TTC549 (cell line): ENCODE measurements around the gene PLCG2.
"Not testable (repeated sequence)": the region's sequence is repeated elsewhere in the genome, so short reads cannot be mapped to it uniquely, and the experiment has no call there.

ENCODE experiments used
- FAIRE-seq: peaks from 2 replicates; lab custom pipeline; 2012; peaks lifted over from hg19 to GRCh38; lab: Jason Lieb, UNC

The PLCG2 gene

GRCh38 chr16:81942007-81942601, 163.0 kb downstream of the PLCG2 start:
- no peak for FAIRE-seq

GRCh38 chr16:81945665-81946064, 166.6 kb downstream of the PLCG2 start:
- FAIRE-seq, result no peak

DNA sequence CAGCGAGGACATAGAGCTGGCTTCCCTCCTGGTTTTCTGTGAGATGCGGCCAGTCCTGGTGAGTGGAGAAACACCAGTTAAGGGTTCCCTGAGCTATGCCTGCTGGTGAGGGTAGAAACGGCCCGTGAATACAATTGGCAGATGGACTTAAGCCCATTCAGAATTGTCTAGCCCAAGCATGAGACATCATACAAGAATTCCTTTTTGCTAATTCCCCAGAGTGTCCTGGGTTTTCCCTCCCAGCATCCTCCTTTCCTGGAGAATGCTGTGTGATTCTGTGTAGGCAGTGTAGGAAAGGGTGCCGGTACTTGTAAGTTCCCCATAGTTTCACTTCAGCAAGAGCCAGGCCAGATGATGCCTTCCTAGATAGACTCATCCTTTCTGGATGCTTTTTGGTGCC, 167.1 kb downstream of the PLCG2 start:
- no peak for FAIRE-seq

DNA sequence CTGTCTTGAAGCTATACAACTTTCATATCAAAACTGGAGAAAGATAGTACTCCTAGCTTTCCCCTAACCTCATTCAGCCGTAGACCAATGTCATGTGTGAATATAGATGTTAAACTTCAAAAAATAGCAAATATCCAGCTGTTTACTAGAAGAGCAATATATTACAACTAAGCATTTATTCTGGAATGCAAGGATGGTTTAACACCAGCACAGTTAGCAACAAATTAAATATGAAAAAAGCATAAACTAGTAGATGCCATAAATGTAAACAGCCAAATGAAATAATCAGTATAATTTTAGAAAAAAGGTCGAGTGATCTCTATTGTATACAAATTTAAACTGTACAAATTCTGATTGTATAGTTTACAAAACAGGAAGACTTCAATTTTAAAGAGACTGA, 172.5 kb downstream of the PLCG2 start:
- FAIRE-seq, result no peak

- FAIRE-seq, result no peak
Measured at GRCh38 chr16:81956213-81956948, 177.3 kb downstream of the PLCG2 start.

DNA sequence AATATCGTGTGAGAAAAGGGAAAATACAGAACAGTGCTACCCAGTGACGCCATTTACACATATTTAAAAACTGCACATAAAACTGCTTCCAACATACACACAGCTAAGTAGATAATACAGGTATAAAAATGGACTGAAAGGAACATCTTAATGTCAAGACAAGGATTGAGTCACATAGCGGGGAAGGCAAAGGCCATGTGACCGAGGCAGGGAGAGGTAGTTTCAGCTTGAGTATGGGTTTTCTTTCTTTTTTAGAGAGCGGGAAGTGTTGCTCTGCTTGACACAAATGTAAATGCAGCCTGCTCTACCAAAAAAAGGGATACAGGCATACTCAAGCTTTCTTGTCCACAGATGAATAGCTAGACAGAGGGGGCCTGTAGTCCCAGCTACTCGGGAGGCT, 185.7 kb downstream of the PLCG2 start:
- FAIRE-seq, result no peak

DNA sequence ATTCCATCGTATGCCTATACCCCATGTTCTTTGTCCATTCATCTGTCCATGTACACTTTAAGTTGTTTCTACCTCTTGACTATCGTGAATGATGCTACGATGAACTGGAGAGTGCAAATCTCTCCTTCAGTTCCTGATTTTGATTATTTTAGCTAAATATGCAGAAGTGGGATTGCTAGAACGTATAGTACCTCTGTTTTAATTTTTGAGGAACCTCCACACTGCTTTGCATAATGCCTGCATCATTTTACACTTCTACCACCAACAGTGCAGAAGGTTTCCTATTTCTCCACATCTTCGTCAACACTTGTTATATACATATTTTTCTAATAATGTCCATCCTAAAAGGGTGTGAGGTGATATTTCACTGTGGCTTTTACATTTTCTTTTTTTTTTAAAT, 188.3 kb downstream of the PLCG2 start:
- no peak for FAIRE-seq

- FAIRE-seq, result no peak
Measured at GRCh38 chr16:81971853-81972252, 192.8 kb downstream of the PLCG2 start.

DNA sequence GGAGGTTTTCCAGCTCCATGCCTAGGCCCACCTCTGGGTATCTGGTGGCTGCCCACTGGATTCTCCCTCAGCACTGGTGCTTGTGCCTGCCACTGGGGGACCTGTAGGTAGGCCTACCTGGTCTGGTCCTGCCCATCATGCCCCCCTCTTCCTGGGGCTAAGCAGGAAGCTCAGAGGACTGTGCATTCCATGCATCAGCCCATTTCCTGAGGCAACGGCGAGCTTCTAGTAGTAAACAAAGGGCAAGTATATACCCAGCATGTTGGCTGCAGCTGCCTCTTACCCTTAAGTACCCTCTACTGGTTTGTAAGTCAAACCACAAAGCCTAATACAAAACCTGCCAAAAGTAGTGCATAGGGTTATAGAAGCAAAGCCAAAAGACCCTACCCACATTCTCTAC, 194.6 kb downstream of the PLCG2 start:
- no peak for FAIRE-seq

DNA sequence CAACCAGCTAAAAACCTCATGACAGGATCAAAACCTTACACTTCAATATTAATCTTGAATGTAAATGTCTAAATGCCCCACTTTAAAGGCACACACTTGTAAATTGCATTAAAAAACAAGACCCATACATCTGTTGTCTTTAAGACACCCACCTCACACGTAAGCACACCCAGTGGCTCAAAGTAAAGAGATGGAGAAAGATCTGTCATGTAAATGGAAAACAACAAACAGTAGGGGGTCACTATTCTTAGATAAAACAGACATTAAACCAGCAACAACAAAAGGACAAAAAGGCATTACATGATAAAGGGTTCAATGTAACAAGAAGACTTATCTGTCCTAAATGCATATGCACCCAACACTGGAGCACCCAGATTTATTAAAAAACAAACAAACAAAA, 196.5 kb downstream of the PLCG2 start:
- no peak for FAIRE-seq

GRCh38 chr16:81977335-81977942, 198.3 kb downstream of the PLCG2 start:
- FAIRE-seq, result not testable (repeated sequence)

GRCh38 chr16:81987121-81987520, 208.0 kb downstream of the PLCG2 start:
- no peak for FAIRE-seq

DNA sequence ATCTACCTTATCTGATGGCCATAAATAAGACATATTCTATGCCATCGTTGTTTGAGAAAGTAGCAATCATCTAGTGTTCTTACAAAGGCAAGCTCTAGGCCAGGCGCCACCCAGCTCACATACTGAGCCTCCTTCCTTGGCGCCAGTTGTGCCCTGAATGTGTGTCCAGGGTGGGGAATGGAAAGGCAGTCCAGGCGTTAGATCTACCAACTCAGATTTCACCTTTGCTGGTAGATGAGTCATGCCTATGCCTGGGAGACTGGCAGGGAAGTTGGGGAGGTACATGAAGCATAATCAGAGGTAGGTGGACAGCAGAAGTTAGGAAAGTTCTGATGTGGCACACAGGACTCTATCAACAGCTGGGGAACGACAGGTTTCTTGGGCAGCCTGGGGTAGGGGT, 208.6 kb downstream of the PLCG2 start:
- no peak for FAIRE-seq

- no peak for FAIRE-seq
Measured at GRCh38 chr16:81992859-81993258, 213.8 kb downstream of the PLCG2 start.

DNA sequence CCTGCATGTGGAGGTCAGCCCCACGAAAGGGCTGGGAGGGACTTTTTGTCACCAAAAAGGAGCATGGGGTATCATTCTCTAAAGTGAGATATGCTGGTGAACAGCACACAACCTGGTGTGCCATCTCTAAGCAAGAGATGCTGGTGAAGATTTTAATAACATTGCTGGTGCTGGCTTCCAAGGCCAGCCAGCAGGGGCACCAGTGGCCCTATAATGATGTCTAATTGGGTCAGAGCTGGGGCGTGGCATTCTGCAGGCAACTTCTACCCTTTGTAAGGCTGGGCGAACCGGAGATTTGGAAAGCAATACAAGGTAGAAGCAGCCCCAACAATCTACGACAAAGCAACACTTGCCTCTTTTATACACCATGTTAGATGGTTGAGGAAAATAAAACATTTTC, 215.4 kb downstream of the PLCG2 start:
- no peak for FAIRE-seq

DNA sequence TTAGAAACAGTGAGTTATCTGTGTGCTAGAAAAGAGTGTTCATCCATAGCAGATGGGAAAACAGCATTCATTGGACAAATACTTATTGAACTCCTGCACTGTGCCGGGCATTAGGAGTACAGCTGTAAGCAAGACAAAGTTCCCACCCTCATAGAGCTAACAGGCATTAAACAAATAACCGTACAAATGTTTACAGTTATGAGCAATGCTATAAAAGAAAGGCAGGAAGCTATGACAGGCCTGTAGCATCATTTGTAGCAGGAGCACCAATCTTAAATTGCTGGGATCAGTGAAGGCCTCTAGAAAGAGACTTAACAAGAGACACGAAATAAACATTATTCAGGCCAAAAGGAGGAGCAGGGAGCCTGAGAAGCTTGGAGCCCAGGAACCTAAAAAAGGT, 216.6 kb downstream of the PLCG2 start:
- FAIRE-seq, result no peak

DNA sequence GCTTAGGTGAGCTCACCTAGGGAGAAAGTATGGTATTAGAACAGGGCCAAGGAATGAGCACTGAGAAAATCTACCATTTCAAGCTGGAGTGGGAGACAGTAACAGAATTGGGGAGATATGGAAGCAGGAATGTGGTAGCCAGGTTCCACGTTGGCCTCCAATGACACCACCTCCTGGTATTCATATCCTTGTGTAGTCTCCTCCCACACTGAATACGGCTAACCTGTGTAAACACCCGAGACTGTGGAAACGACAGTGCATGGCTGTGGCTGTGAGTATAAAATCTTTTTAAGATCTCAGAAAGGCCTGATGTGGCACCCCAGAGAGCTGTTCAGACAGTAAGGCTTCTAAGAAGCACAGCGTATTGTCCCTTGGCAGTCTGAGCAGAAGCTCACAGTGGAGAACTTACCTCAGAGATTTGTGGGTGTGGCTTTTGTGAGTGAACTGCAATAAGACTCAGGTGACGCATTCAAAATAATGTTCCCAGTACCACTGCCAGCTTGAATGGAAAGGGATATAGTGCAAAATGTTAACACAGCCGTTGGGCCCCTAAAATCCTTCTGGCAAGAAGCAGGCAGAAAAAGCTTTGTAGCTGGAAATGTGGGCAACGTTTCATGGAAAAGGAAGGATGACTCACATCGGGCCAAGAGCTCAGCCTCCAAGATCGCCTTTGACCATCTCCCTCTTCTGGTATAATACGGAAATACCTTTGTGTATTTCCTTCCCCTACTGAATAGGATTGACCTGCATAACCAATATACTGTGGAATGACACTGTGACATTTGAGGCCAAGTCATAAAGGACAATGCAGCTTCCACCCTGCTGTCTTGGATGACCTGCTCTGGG, 217.8 kb downstream of the PLCG2 start:
- FAIRE-seq, result no peak

DNA sequence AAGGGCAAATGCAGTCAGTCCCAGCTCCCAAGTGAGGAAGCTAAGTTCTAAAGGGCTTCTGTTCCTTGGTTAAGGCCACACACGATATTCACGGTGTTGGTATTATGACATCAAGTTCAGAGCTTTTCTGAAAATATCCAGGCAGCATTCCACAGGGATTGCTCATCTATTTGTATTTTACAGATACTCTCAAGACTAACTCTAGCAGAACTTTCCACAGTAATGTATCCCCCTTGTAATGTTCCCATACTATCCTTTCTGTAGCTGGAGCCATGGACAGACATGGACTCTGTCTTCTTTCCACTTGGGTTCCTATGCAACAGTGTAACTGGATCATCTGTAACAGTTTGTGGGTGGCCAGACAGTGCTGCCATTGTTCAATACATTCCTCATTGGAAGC, 218.6 kb downstream of the PLCG2 start:
- no peak for FAIRE-seq

- FAIRE-seq, result no peak
Measured at GRCh38 chr16:82002831-82003230, 223.7 kb downstream of the PLCG2 start.

DNA sequence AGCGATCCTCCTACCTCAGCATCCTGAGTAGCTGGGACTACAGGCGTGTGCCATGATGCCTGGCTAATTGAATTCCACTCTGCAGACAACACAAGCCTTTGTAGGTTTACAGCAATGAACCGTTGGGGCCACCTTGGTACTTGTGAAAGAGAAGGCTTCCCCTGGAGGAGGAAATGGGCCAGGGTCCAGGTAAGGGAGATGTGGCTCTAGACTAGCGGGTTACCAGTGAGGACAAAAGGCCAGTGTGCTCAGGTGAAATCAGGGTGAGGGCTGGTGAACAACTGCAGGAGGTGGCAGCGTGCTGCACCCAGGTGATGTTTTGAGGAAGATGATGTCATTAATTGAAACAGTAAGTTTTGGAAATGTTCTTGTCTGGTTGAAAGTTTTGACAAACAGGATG, 225.5 kb downstream of the PLCG2 start:
- FAIRE-seq, result no peak

- no peak for FAIRE-seq
Measured at GRCh38 chr16:82005027-82005830, 226.1 kb downstream of the PLCG2 start.

DNA sequence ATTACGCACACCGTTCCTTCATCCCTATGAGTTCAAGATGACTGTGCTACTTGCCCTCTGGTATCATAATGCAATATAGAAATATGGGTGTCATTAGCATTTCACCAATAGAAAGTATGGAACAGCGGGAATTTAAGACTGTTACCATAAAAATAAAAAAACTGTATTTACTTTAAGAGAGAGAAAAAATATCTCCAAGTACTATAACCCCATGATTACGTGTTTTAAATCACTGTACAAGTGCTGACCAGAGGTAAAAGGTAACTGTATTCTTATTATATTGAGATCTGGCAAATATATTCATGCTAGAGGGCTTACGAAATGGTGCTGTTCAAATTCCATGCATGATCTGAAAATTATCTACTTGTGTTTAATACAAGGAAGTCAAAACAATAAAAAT, 226.9 kb downstream of the PLCG2 start:
- no peak for FAIRE-seq
